HG03103 (cell line): ENCODE results near the gene TMEM158.

Source experiments
- ATAC-seq: cut with Tn5 transposase; IDR thresholded peaks from one replicate; pipeline ENCODE4 v1.9.1; 2021; ENCODE audit warnings: low read depth; ENCODE audit not compliant: unreplicated experiment

Gene TMEM158

DNA sequence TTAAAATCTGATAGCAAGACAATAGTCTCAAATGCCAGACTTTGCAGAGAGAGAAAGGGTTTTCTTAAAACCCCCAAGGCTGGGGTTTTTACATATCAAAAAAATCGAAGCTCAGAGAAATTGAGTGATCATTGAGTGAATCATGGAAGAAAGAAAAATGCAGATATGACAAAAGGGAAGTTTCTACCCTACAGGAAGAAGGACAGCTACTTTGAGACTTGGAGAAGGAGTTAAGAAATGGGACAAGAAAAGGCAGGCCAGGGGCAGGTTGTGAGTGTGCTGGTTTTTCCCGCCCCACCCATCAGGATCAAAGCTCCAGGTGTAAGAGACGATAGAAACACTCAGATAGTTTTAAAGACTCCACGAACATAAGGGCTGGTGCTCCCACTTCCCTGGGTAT is 18.6 kb downstream of the TMEM158 start:
- ATAC-seq, result no peak

DNA sequence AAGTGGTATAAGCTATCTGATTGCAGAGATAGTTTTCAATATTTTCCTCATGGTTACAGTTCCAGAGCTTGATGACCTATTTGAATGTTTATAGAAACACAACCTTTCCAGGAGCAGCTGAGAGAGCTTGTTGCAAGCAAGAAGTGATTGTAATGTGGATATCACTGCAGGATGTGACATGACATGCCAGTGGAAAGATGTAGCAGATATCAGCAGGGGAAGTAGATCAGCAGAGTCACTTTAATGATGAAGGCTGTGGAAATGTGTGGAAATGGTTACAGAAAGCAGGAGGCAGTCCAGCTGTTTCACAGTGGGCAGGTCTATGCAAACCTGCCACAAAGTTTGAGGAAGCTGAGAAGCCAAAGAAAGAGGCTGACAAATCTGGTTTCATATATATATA is 21.0 kb downstream of the TMEM158 start:
- no peak for ATAC-seq

DNA sequence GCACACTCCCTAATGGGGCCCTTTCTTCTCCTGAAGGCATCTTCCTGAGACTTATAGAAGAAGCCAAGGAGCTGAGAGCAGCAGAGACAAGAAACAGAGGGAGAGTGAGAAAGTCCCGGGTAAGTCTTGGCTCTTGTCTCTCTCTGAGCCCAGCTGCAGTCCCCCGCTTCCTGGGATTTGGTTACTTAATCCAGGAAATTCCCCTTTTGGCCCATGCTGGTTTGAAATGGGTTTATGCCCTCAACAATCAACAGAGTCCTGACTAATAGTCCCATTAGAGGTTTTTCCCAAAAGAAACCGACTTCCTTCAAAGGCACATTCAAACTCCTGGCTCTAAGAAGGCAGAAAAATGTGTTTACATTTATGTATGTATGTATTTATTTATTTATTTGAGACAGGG is 22.0 kb downstream of the TMEM158 start:
- no peak for ATAC-seq

DNA sequence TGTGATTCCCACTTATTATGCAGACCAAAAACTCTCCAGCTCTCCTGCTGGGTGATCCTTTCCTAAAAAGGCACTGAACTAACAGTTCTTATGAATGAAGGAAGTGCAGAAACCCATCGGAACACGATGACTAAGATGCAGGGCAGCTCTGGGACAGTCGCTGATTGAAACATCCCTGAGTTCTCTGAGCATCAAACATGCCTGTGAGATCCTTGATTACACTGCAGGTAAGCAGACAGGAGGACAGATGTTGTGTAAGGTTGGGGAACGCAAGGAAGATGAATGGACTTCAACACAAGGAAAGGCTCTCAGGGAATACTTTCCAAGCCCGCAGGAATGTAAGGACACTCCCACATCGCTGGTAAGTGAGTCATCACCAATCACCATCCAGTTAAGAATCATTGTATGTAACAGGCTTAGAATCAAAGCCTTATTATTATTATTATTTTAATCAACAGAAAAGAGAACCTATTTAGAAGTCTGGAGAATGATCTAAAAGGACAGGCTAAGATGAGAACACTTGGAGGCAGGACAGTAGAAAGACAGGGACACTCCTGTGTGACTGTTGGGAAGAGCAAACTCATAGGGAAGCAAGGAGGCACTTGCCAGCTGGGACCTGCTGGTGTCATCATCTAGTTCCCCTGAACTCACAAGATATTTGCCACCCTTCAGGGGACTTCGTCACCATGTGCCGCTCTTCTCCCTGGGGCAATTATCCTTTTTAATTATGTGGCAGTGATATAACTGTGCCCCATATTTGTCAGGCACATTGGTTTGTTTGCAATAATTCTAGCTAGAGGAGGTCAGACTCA is 26.0 kb downstream of the TMEM158 start:
- no peak for ATAC-seq

DNA sequence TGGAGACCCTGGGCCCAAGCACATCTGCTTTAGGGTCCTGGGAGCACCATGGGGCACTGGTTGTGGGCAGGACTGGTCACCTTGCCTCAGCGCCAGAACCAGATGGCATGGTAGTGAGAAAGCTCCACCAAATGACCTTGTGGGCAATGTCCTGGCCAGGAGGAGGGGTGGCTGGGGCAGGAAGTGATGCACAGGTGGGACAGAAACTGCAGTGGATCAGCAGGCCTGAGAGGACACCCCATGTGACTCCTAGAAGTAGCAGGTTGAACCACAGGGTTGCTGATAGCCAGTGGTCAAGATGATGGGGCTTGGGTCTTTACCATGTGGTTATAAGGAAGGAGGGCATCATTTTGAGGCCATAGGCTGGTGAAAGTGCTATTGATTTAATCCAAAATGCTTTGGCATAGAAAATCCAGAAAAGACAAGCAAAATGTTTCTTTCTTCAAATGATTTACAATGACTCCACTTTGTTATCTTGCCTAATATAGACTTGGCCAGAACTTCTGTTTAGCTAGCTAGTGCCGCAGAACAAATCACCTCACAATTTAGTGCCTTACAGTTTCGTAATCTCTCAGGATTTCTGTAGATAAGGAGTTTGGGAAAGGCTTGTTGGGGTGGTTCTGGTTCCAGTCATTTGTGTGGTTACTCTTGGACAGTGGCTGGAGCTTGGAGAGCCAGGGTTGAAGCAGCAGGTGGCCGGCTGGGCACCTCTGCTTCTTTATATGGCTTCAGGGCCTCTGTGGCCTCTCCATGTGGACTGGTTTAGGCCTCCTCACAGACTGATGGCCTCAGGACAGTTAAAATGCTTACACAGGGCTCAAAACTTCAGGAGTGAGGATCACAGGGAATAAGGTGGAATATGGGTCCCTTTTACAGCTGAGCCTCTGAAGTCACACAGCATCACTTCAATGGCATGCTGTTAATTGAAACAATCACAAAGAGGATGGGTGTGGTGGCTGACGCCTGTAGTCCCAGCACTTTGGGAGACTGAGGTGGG is 27.5 kb downstream of the TMEM158 start:
- ATAC-seq, result no peak

DNA sequence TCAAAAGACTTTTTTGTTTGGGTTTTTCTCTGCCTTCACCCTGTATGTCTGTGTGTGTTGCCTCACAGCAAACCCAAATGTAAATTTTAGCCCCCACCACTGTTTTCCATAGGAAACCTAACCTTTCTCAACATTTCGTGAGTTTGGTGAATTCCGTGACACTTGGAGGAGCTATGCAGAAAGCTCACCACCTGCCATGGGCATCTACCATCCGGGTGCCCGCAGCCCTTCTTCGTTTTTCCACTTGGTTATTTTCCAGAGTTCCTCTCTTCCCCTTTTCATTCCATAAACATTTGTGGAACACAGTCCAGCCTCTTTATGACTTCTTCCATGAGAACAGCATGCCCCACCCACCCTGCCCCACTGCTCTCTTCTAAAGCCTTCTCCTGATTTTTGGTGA is 31.3 kb downstream of the TMEM158 start:
- no peak for ATAC-seq

DNA sequence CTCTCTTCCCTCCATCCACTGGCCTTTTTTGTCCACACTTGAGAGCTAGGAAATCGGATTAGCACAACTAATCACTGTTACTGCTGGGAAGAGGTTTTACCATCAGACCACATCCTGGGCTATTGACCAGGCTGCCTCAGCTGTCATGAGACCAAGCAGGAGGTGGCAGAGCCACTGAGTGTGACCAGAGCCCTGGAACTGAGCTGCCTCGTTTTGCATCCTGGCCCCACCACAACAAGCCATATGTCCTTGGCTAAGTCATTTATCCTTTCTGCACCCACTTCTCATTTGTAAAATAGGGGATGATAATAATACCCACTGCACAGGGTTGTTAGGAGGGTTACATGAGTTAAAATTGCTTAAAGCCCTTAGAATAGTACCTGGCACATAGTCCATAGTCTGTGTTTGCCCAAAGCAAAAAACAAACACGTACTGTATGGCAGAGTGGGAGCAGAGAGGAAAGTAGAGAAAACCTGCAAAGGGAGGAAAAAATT is 34.1 kb downstream of the TMEM158 start:
- ATAC-seq, result no peak

DNA sequence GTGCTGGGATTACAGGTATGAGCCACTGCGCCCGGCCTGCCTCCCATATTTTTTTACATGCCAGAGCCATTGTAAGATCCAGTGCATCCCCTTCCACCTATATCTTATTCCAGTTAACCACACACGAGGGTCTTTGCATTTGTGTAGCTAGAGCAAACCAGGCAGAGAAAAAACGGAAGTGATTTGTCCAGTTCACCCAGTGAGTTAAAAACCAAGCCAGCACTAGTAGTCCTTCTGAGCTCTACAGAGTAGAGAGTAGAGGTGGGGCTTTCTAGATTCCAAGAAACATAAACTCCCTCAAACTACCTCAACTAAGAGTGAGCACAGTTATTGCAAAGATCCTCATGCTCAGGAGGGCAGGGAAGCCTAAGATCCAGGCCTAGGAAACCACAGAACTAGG is 34.7 kb downstream of the TMEM158 start:
- no peak for ATAC-seq

DNA sequence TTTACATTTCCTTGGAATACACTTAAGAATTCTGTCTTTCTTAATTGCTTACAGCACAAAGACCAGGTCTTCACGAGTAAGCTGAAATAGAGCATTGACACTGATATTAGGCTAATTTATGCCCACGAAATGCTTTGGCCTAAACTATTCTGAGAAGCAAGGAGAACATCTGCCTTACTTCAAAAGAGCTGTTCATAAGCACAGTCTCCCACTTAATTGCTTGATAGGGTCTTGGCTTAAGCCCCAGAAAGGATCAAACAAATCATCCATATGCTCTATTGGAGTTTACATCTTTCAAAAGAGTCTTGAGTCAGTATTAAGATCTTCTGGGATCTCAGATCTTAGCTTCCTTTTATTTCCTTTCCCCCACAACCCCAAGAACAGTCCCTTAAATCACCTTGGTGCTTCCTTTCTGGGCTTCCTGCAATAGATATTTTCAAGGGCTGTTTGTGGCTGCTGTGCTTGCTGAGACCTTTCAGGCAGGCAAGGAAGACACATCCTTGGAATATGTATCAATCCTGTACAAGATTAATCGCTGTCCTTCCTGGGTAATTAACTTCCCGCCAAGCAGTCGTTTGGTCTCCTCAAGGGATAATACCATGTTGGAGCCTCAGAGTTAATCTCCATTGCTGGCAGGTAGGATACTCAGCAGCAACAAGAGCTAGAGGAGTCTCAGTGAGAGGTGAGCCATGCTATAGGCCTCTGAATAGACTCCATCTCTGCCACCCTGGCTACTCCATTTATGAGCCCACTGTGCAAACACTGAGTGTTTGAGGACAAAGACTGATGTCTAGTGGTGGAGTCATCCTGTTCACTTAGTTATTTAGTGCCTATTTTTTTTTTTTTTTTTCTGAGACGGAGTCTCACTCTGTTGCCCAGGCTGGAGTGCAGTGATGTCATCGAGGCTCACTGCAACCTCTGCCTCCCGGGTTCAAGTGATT is 37.1 kb downstream of the TMEM158 start:
- no peak for ATAC-seq

DNA sequence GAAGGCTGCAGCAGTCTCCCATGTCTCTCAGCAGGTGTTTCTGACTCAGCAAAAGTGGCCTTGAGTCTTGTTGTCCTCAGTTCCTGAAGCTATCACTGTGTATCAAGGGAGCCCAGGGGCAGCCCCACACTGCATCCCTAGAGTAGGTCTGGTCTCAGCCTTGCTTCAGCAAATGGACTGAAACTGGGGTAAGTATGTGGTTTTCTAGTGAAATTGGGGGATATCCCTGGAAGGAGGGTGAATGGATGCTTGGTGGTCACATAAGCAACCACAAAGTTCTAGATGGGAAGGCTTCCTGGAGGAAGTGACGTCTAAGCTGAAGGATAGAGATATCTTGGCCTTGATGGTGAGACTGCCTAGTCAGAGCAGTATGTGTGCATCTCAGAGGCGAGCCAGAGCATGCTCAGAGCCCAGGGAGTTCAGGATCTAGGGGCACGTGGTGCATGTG is 38.4 kb downstream of the TMEM158 start:
- ATAC-seq, result no peak

DNA sequence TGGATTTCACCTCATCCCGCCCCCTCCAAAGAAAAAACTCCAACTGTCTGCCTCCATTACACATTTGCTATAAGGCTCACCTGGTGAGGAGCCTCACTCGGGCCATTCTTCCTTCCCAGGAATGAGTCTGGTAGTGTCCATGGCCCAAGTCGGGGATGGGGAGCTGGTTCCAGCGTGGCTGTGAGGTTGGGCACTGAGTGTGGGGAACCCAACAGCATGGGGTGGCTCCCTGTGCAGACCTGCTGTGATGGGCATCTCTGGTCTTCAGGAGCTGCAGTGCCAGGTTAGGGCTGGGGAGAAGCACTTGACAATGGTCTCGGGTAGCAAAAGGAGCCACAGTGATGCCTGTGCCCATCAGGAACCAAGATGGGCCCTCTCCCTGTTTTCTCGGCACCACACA is 39.2 kb downstream of the TMEM158 start:
- no peak for ATAC-seq

DNA sequence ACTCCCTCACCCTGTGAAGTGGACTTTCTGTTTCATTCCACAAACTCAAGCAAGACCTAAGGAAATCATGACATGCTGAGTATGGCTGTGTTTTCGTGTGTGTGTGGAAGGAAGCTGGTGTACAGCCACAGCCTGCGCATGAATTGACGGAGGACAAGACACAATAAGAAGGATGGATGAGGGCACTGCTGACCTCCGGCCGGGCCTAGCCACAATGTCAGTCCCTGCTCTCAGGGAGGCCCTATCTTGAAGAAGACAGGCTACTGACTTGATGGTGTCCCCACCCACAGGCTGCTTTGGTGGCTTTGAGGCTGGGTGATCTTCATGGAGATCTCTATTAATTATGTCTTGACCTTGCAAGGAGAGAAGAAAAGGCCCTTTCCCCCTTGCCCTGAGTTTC is 40.6 kb downstream of the TMEM158 start:
- ATAC-seq, result no peak

DNA sequence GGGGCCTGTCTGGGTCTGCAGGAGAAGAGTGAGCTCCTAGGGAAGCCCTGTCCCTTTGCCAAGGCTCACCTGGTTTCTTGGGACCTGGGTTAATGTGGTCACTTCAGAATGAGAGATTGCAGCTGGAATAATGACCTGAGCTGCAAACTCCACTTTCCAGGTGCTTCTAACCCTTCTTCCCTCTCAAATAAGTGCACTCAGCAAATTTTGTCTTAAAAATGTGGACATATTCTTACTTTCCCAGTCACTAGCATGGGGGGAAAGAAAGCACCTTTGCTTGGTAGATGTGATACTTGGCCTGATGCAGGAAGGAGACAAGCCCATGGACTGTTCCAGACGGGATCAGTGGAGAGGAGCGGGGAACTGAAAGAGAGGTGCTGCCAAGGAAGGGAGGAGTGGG is 41.0 kb downstream of the TMEM158 start:
- ATAC-seq, result no peak

DNA sequence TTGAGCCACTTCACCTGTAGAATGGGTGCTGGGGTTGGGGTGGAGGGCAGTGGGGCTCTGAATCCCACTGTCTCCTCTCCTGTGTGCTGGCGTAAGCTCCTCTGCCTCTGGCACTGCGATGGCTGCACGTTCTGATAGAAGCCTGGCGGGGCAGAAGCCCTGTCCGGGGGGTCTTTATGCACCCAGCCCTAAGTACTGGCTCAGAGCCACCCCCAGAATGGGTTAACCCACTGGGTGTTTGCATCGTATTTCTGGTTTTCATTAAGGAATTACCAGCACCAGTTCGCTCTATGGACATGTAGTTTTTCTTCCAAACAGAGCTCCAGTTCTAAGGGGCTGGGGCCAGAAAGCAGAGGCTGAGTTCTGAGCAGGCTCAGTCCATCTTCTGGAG is 42.2 kb downstream of the TMEM158 start:
- no peak for ATAC-seq

DNA sequence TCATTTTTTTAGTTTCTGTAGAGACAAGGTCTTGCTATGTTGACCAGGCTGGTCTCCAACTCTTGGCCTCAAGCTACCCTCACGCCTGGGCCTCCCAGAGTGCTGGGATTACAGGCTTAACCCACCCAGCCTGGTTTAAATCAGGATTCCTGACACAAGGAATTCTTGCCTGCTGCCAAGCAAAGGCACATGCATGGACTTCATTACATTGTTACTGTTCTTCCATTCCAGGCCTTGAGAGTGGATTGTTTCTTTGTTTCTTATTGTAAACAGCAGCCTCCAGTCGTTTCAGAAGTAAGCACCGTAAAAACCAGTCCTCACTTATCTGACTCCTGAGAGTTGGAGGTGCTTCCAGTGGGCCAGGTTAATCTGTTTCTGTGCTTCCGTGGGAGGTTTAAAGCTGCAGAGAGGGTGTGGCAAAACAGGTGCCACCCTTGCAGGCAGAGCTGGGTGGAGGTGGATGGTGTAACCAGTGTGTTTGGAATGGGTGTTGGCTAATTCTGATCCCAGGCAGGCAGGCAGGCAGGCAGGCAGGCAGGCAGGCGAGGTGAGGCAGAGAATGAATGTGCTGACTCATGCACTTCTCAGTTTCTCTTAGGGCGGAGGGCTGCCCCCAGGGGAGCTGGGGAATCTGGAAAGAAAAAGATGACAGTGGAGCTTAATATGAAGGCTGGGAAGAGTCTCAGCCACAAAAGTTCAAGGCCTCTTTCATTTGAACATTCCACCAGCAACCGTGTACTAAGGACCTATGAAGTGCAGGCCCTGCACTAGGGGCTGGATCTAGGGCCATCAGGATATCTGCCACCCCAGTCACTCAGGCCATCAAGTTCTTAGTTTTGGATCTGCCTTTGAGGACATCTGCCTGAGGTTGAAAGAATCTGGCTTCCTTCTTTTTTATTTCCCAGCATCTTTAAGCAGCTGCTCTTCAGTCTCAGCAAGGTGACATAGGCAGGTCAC is 42.9 kb downstream of the TMEM158 start:
- no peak for ATAC-seq

DNA sequence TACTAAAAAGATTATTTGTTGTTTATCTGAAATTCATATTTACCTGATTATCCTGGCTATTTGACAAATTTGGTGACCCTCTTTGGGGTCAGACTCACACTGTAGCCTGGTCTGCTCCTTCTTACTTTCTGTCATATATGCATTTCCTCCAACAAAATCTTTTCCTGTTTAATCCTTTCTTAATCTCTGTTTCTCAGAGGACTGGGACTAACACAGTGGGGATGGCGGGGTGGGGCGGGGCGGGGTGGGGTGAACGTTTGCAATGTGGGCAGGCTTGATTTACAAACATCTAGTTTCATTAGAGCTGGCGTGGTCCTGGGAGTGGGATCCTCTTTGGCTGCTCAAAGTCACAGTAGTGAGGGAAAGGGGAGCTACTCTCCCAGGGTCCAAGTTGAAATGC is 44.6 kb downstream of the TMEM158 start:
- ATAC-seq, result no peak

DNA sequence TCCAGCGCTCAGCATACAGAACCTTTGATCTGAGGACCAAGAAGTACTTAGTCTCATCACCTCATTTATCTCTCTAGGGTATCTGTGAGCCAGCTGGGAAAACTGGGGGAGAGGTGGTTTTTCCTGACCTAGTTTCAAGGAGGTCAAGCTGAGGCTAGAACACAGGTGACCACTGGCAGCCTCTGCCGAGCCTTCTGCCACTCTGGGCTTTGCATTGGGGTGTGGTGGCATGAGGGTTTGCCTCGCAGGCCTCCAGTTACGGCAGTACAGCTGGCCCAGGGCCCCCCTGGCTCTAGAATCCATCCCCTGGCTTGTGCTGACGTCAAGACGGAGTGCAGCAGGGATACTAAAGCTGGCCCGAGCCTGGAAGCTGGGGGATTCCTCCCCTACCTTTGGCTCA is 45.2 kb downstream of the TMEM158 start:
- ATAC-seq, result no peak

DNA sequence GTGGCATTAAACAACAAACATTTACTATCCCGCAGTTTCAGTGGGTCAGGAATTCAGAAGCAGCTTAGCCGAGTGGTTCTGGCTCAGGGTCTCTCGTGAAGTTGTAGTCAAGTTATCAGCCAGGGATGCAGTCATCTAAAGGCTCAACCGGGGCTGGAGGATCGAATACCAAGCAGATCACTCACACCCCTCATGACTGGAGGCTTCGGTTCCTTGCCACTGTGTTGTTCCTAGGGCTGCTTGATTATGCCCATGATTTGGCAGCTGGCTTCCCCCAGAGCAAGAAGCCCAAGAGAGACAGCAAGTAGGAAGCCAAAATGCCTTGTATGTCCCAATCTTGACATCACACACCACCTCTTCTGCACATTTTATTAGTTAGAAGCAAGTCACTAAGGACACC is 46.0 kb downstream of the TMEM158 start:
- ATAC-seq, result no peak

DNA sequence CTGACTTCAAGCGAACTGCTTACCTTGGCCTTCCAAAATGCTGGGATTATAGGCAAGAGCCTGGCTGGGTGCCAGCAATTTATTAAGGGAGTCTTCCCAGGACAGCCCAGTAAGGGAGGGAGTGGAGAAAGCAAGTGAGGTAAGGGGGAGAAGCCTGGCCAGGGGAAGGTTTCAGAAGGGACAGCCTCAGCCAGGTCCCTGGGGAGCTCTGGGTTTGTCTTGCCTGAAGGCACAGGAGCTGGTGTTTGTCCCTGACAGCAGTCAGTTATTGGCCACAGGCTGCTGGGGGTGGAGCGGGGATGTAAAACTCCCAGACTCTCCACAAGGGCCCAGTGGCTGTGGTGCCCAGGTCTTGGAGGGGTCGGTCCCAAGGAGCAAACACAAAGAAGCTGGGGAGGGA is 46.9 kb downstream of the TMEM158 start:
- no peak for ATAC-seq
